SH-SY5Y (cell line): ENCODE measurements around the gene PABPC5.

Source experiments
- GATA2 ChIP-seq: IDR thresholded peaks from 2 replicates; pipeline ENCODE4 v1.6.1; 2011; ENCODE audit warnings: mild to moderate bottlenecking, low read depth, low read length
- GATA3 ChIP-seq: IDR thresholded peaks from 2 replicates; pipeline ENCODE4 v1.6.1; 2011; ENCODE audit warnings: low read depth, mild to moderate bottlenecking, low read length, moderate library complexity

PABPC5 gene

DNA sequence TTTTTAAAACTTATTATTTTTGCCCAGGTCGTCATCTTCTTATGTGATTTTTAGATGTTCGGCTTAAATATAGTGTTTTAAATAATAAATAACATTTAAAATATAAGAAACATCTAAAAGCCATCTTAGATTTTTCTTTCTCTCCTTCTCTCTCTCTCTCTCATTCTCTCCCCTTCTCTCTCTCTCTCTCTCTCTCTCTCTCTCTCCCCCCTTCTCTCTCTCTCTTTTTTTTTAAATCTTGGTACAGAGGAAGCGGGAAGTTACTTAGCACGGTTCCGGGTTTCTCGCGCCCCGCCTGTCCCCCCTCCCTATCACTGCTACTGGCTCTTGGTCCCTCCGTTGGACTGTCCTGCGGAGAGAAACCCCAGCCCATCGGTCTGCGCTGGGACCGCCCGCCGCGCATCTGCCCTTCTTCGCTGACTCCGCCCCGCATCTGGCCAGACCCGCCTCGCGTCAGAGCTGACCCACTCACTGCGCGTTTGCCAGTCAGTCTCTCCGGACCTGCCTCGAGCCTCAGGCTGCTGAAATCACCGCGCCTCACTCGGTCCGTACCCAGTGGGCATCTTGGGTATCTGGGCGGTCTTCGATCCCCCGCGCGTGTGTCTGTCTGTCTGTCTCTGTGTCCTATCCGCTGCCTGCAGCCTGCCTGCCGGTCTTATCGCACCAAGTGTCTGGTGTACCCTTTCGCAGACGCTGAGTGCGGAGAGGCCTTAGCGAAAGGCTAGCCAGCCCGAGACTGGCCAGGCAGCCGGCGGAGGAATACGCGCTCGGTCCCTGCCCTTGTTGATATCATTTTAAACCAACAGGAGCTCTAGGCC is at the start of gene PABPC5:
TSS of gene PABPC5 (plus strand) at position 489 of the 818 bp plus-strand sequence. CDS start 739 bp downstream, outside the sequence.
- TF ChIP-seq GATA3 = no peak
- no peak for TF ChIP-seq GATA2

DNA sequence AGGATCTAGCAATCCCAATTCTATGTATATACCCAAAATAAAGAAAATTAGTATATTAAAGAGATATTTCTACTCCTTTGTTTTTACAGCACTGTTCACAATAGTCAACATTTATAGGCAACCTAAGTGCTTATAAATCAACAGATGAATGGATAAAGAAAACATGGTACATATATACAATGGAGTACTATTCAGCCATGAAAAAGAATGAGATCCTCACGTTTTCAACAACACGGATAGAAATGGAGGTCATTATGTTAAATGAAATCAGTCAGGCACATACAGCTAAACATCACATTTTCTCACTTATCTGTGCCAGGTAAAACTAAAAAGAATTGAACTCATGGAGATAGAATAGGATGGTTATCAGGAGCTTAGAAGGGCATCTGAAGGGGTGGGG is 45.6 kb upstream of the PABPC5 start:
- TF ChIP-seq GATA2 = no peak
- no peak for TF ChIP-seq GATA3

- TF ChIP-seq GATA3 (no peak), GATA2 (no peak)
Measured at GRCh38 chrX:91414713-91415112, 19.9 kb upstream of the PABPC5 start.

- TF ChIP-seq GATA2 (no peak), GATA3 (no peak)
Measured at GRCh38 chrX:91435395-91435794, 756 bp downstream of the PABPC5 start.
